ENCODE measurements around the gene OAS2. TPM values are rescaled to one million over a fixed set of nuclear protein-coding genes. Genes with fewer than 3 reads are reported as not detected.

Gene OAS2
- total and polyA plus RNA-seq, 9 of the 15 experiments (the other 6 are each of a cell fraction or from before 2014, with no cell fraction given) = 0.13 to 0.85 TPM; not detected in 7

- TF ChIP-seq ZBTB40 (IDR thresholded peaks at IDR 0.05) = peak; percentile 70
- TF ChIP-seq ZBTB40 (CRISPR knock-in tag; IDR thresholded peaks at IDR 0.05) = no peak
- no peak for TF ChIP-seq JUNB (CRISPR knock-in tag; conservative IDR thresholded peaks at IDR 0.05)
- no peak for TF ChIP-seq FUS (optimal IDR thresholded peaks at IDR 0.05; ENCODE audit: low read depth, low read length)
- no peak for TF ChIP-seq DDX20 (tag; IDR thresholded peaks at IDR 0.05; ENCODE audit: low read depth)
Measured at GRCh38 chr12:112961074-112961473, 17.2 kb upstream of the OAS2 start (continued).
